ENCODE measurements around the gene MYO1A.

DNA sequence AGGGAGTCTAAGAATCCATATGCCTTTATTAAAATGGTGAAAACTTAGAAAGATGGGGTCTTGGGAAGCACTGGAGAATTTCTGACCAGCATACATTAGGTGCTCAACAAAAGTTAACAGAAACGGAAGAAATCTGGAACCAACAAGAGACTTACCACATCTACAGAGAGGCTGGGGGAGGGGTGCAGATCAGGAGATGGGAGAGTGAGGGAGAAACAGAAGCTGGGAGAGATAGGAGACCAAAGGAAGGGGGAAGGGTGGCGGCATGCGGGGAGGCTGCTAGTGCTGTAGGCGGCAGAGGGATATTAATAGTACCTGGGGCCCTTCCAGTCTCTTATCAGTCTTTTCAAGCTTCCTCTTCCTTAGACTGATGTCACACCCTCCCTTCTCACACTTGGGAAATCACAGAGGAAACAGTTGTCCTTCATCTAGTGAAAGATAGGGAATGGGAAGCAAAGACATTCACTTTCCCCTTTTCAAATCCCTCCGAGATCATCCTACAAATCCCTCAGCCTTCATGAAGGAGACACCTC, 61.7 kb downstream of the MYO1A start:
- TF ChIP-seq, protein P1, sequence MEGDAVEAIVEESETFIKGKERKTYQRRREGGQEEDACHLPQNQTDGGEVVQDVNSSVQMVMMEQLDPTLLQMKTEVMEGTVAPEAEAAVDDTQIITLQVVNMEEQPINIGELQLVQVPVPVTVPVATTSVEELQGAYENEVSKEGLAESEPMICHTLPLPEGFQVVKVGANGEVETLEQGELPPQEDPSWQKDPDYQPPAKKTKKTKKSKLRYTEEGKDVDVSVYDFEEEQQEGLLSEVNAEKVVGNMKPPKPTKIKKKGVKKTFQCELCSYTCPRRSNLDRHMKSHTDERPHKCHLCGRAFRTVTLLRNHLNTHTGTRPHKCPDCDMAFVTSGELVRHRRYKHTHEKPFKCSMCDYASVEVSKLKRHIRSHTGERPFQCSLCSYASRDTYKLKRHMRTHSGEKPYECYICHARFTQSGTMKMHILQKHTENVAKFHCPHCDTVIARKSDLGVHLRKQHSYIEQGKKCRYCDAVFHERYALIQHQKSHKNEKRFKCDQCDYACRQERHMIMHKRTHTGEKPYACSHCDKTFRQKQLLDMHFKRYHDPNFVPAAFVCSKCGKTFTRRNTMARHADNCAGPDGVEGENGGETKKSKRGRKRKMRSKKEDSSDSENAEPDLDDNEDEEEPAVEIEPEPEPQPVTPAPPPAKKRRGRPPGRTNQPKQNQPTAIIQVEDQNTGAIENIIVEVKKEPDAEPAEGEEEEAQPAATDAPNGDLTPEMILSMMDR (IDR thresholded peaks at IDR 0.05): no peak
- no peak for TF ChIP-seq POLR2A (IDR thresholded peaks at IDR 0.05)
